ENCODE data around the gene COX6B2.

COX6B2 gene

GRCh38 chr19:55373306-55373992 lies 18.9 kb upstream of the COX6B2 start:
- no peak for TF ChIP-seq GATA2 (IDR thresholded peaks at IDR 0.05; ENCODE audit: low read depth, low read length)
- TF ChIP-seq GATA3 (IDR thresholded peaks at IDR 0.05; ENCODE audit: low read depth, low read length) = no peak

- TF ChIP-seq GATA2 (IDR thresholded peaks at IDR 0.05; ENCODE audit: low read depth, low read length) = no peak
- TF ChIP-seq GATA3 (IDR thresholded peaks at IDR 0.05; ENCODE audit: low read depth, low read length) = no peak
Observed at GRCh38 chr19:55372316-55373081, 18.0 kb upstream of the COX6B2 start.

- TF ChIP-seq GATA3 (IDR thresholded peaks at IDR 0.05; ENCODE audit: low read depth, low read length) = no peak
Observed at GRCh38 chr19:55370305-55370988, 15.9 kb upstream of the COX6B2 start, which contains the start of gene IL11. IL11 (minus strand) TSS chr19:55370463; CDS start chr19:55370310, 153 bp downstream.

- TF ChIP-seq GATA2 (IDR thresholded peaks at IDR 0.05; ENCODE audit: low read depth, low read length) = no peak
- TF ChIP-seq GATA3 (IDR thresholded peaks at IDR 0.05; ENCODE audit: low read depth, low read length) = no peak
Observed at GRCh38 chr19:55369653-55370304, 15.3 kb upstream of the COX6B2 start.

GRCh38 chr19:55368701-55369563 lies 14.4 kb upstream of the COX6B2 start:
- TF ChIP-seq GATA3 (IDR thresholded peaks at IDR 0.05; ENCODE audit: low read depth, low read length) (no peak), GATA2 (IDR thresholded peaks at IDR 0.05; ENCODE audit: low read depth, low read length) (no peak)

- TF ChIP-seq GATA3 (IDR thresholded peaks at IDR 0.05; ENCODE audit: low read depth, low read length) (no peak), GATA2 (IDR thresholded peaks at IDR 0.05; ENCODE audit: low read depth, low read length) (no peak)
Observed at GRCh38 chr19:55368106-55368505, 13.6 kb upstream of the COX6B2 start.

GRCh38 chr19:55366790-55367189 lies 12.3 kb upstream of the COX6B2 start:
- TF ChIP-seq GATA3 (IDR thresholded peaks at IDR 0.05; ENCODE audit: low read depth, low read length) (no peak), GATA2 (IDR thresholded peaks at IDR 0.05; ENCODE audit: low read depth, low read length) (no peak)

GRCh38 chr19:55365964-55366363 lies 11.4 kb upstream of the COX6B2 start:
- TF ChIP-seq GATA3 (IDR thresholded peaks at IDR 0.05; ENCODE audit: low read depth, low read length) (no peak), GATA2 (IDR thresholded peaks at IDR 0.05; ENCODE audit: low read depth, low read length) (no peak)

GRCh38 chr19:55365245-55365644 lies 10.7 kb upstream of the COX6B2 start:
- no peak for TF ChIP-seq GATA3 (IDR thresholded peaks at IDR 0.05; ENCODE audit: low read depth, low read length)

GRCh38 chr19:55362990-55363716 lies 8.6 kb upstream of the COX6B2 start, which contains the start of gene GARIN5B:
GARIN5B (minus strand) TSS chr19:55363260; CDS start chr19:55363066, 194 bp downstream.
- TF ChIP-seq GATA2 (IDR thresholded peaks at IDR 0.05; ENCODE audit: low read depth, low read length) = no peak
- no peak for TF ChIP-seq GATA3 (IDR thresholded peaks at IDR 0.05; ENCODE audit: low read depth, low read length)

GRCh38 chr19:55362174-55362989 lies 7.9 kb upstream of the COX6B2 start:
- TF ChIP-seq GATA3 (IDR thresholded peaks at IDR 0.05; ENCODE audit: low read depth, low read length) (no peak), GATA2 (IDR thresholded peaks at IDR 0.05; ENCODE audit: low read depth, low read length) (no peak)

- TF ChIP-seq GATA3 (IDR thresholded peaks at IDR 0.05; ENCODE audit: low read depth, low read length) (no peak), GATA2 (IDR thresholded peaks at IDR 0.05; ENCODE audit: low read depth, low read length) (no peak)
Observed at GRCh38 chr19:55360902-55361301, 6.4 kb upstream of the COX6B2 start.

Measured in SH-SY5Y (cell line).